ENCODE data around the gene WDR77.

- TF ChIP-seq POLR2A (IDR thresholded peaks at IDR 0.05; ENCODE audit: low read length) (no peak), GATA1 (IDR thresholded peaks at IDR 0.05; ENCODE audit: low read depth, low read length) (no peak)
These were observed 57.0 kb downstream of the WDR77 start for GRCh38 chr1:111392042-111392441.
